Hematopoietic multipotent progenitor cell treated with erythropoietin and hydrocortisone succinate and interleukin-3 and kit ligand, for 15 days (in vitro differentiated cells): ENCODE data around the gene RPP25L.

Experiments used
- DNase-seq: peaks from one replicate; pipeline ENCODE4 v3.0.0-alpha.2; 2015; ENCODE audit warnings: low spot score

The RPP25L gene

GRCh38 chr9:34585946-34586669 lies 25.8 kb downstream of the RPP25L start:
- DNase-seq, result no peak

- no peak for DNase-seq
These were observed 26.9 kb downstream of the RPP25L start for GRCh38 chr9:34584970-34585369.

- DNase-seq, result no peak
These were observed 29.1 kb downstream of the RPP25L start for GRCh38 chr9:34582787-34583186.

GRCh38 chr9:34581318-34581717 lies 30.6 kb downstream of the RPP25L start:
- no peak for DNase-seq

DNA sequence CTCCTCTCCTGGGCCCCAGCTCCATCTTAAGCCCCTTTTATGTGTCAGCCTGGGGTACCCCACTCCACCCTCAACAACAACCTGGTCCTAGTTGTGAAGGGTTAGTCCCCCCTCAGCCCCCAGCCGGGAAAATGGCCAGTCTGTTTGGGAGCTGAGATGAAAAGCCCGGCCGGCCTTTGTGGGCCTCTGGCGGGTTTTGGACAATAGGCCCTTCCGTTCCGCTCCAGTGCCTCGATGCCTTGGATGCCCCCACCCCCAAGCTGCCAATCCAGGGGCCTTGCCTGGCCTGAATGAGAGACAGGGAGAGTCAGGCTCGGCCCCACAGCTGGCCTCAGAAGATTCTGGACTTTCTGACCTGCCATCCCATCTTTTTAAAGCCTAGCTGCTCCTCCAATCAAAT lies 31.5 kb downstream of the RPP25L start:
- no peak for DNase-seq

GRCh38 chr9:34579808-34580163 lies 32.1 kb downstream of the RPP25L start:
- DNase-seq, result no peak

GRCh38 chr9:34579104-34579807 lies 32.6 kb downstream of the RPP25L start:
- no peak for DNase-seq

DNA sequence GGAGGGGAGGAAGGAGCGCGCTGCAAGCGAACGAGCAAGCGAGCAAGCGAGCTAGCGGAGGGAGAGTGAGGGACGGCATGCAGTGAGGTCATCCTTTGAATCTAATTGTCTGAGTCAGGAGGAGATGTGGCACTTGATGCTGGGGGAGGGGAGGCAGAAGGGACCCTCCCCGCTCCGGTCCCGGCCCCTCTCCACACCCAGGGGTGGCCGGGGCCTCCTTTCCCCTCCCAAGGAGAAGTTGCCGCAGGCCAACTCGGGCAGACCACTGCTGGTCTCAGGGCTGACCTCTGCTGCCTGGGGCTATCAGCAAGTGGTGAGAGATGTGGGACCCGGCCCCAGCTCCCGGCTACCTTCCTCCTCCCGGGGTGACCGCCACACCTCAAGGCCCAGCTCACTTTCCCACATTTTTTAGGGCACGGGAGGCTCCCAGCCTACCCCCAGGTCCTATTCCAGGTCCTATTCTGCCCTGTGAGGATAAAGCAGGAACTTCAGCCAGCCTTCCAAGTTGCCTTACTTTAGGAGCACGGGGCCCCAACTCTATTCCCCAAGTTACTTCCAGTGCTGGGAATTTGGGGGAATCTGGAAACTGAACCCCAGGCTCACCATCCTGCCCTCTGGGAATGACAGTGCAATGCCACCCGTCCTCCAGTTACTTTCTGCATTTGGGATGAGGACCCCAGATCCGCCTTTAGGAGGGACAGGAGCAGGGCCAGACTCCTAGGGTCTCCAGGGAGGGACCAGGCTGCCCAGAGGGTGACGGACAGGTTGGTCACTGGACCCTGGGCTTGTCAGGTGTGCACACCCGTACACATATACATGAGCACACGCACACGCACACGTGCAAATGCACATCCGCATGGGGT lies 33.4 kb downstream of the RPP25L start:
- DNase-seq, result no peak

GRCh38 chr9:34577400-34578240 lies 34.3 kb downstream of the RPP25L start:
- DNase-seq, result no peak

DNA sequence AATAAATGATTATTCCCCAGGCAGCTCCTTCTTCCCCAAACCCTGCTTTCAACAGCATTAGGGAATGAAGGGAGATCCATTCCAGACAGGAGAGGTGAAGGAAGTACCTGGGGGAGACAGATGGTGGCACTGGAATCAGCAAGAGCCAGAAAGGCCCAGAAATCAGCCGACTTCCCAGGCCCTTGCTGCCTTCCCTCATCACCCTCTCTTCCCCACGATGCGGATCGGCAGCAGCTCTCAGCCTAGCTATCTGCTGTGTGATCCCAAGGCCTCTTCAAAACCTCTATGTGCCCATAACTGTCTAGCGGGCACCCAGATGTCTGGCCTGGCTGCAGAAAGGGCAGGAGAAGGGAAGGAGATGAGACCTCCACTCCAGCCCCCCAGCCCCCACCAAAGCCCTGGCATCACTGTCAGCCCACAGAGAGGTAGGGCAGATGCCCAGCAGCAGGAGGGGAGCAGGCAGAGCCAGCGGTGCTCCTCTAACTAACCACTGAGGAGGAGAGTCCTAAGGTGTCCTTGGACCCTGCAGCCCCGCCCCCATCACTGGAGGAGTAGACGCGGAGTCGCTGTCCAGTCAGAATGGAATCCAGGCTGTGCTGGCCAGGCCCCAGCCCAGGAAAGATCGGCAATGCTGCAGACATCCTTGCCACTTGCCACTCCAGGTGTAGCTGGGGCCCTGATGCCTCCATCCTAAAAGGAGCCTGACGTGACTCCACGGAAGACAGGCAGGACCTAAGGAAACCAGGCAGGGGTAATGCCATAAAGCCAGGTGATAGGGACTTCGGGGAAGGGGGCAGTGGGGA lies 35.1 kb downstream of the RPP25L start:
- no peak for DNase-seq

DNA sequence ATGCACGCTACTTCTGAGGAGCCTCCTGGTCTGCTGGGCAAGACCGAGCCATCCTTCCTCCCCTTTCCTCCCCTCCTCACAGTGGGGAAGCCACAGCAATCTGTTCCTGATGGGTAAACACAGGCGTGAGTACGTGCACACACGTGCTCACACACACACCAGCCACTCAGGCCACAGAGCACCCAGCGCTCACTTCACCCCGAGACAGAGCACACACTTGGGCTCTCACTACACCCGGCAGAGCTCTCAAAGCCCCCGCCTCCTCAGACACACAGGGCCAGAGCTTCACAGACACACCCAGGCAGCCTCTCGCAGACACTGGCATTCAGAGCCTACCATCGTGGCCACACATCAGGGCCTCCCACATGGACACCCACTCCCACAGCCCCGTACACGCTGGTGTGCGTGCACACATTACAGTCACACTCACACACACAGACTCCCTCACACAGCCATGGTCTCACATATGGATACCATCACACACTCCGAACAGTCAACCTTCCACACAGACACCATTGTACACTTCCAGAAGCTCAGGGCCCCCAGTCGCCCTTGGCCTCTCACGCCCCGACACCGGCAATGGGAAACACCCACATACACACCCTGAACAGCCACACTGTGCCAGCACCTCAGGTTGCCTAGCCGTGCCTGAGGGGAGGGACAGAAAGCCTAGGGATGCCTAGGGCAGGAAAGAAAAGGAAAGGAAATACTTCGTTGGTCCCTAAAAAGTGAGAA lies 35.9 kb downstream of the RPP25L start:
- DNase-seq, result no peak

DNA sequence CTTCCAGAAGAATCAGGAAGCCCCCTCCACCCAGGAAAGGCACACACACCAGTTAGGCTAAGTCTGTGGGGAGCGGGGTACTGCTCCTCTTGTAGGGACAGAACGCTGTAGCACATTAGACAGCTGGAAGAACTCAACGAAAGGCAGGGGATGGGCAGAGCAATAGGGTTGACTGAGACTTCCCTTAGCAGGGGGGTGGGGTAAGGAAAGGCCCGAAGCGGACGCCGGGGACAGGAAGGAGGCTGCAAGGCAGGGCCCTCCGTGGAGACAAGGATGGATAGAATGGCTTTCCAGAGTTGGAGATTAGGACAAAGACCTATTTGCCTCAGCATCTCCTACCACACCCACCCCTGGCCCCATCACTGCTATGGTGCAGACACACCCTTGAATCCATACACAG lies 36.7 kb downstream of the RPP25L start:
- no peak for DNase-seq

DNA sequence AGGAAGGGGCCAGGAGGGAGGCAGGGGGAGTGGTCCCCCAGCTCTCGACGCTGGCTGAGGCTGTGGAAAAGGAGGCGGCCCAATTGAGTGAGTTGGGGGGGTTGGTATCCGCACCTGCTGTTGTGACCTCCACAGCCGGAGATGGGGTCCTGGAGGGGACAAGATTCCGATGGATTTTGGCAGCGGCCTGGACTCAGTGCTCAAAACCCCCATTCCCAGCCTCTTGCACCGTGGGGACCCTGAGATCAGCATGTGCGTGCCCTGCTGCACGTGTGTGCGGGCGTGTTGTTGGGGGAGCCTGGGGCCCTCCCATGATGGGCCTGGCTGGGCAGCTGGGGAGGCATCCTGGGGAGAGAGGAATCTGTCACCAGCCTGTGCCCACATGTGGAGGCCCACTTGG lies 37.3 kb downstream of the RPP25L start:
- DNase-seq, result no peak

- no peak for DNase-seq
These were observed 38.1 kb downstream of the RPP25L start for GRCh38 chr9:34573599-34574325.

GRCh38 chr9:34572628-34573027 lies 39.3 kb downstream of the RPP25L start:
- DNase-seq, result no peak

DNA sequence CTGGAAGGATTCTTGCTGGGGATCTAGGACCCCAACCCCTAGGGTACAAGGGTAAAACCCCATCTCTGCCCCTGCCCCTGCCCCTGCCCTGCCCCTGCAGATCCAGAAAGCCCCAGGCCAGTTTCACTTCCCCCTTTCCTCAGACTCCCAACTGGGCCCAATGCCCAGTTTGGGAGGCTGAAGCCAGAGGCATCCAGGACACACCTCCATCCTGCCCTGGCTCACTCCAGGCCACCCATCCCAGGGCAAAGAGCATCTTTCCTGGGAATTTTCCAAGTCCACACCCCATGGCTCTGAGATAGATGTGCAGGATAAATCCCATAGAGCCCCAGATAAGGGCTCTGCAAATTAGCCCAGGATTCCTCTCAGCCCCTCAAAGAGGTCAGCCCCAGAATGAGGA lies 39.8 kb downstream of the RPP25L start:
- DNase-seq, result no peak

DNA sequence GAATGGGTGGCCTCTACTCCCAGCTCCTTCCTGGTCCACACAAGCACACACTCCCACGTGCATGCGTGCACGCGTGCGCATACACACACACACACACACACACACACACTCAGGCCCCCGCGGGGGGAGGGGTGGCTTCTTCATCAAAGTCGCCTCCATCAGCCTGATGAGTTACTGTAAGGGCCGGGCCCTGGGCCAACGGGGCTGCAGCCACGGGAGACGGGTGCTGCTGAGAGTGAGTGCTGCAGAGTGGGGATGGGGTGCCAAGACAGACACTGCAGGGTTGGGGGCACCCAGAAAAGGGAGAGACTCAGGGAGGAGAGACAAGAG lies 40.5 kb downstream of the RPP25L start:
- DNase-seq, result no peak

DNA sequence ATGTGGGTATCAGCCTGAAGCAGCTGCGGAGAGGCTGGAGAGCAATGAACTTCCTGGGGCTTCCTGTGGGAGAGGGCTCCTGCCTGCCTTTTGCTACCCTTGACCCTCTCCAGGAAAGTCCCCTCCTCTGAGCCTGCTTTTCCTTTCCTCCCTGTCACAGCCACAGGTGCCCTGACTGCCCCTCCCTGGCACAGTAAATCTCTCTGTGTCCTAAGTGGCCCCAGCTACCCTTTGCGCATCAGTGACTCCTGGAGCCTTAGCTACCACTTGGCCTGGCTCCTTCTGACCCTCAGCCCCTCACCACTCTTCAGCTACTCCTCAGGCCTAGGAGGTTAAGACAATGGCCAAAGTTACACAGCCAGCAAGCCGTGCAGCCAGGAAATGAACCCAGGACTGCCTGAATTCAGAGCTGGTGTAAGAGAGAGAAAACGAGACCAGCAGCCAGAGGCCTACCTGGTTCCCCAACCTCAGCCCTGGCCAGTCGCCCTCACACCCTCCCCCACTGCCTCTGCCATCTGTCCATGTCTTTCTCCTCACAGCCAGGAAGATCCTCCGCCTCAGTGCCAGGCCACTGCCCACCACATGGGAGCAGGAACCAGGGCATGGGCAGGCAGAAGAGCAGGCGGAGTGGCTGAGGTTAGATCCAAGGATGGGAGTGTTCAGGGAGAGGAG lies 41.0 kb downstream of the RPP25L start:
- no peak for DNase-seq

GRCh38 chr9:34570376-34570775 lies 41.5 kb downstream of the RPP25L start:
- no peak for DNase-seq
